Right lobe of liver (tissue), 4 donors: ENCODE measurements around the gene DDX1.

Experiments used
- POLR2A ChIP-seq: fragments of 450-650 bp; IDR thresholded peaks from one replicate; pipeline ENCODE4 v1.6.1; 2017; ENCODE audit warnings: antibody characterized with exemption, mild to moderate bottlenecking
- TF ChIP-seq, protein P1 (sequence below), 4 donors: fragments of 200-600 bp in 3 of 4; fragments of 450-650 bp in 1 of 4; IDR thresholded peaks; one replicate each; pipeline versions ENCODE4 v1.5.1 to v1.8.0; 2016 to 2022; ENCODE audit warnings: antibody characterized with exemption in 4 of 4, mild to moderate bottlenecking in 2 of 4
- donor health status: DM: no; HTN: no; CAD: no.
- donor health status: DM: no; HTN: no; CAD: no.
- donor health status: DM: no; HTN: yes; CAD: no.

DNA sequence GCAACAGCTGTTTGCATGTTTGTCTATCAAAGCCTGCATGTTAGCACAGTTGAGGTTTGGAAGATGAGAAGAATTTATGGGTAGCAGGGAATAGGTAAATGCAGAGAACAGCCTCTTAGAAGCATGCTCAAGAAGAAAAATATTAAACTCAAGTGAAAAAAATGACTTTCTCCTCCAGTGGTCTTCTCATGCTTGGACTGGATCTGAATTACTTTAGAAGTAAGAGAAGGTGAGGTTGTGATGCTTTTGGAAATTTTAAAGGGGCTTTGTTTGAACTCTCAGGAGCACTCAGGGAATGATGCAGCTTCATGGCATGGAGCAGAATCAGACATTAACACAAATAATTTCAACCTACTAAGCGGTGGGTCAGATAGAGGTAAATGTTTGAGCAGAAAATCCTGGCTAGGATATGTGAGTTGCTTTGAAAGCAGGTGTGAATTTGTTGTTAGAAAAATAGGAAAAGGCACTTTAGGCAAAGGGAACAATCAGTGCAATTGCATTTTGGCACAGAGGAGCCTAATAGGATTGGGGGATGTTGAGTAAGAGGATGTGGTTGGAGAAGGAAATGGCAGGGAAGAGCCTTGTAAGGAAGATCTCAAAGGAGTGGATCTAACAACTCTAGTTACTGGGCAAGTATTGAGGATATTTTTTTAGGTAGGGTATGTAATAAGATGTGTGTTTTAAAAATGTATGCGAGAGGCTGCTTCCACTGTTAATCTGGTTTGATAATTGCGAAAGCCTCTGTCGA, 76.3 kb downstream of the DDX1 start:
- TF ChIP-seq POLR2A: no peak
- TF ChIP-seq, protein P1, sequence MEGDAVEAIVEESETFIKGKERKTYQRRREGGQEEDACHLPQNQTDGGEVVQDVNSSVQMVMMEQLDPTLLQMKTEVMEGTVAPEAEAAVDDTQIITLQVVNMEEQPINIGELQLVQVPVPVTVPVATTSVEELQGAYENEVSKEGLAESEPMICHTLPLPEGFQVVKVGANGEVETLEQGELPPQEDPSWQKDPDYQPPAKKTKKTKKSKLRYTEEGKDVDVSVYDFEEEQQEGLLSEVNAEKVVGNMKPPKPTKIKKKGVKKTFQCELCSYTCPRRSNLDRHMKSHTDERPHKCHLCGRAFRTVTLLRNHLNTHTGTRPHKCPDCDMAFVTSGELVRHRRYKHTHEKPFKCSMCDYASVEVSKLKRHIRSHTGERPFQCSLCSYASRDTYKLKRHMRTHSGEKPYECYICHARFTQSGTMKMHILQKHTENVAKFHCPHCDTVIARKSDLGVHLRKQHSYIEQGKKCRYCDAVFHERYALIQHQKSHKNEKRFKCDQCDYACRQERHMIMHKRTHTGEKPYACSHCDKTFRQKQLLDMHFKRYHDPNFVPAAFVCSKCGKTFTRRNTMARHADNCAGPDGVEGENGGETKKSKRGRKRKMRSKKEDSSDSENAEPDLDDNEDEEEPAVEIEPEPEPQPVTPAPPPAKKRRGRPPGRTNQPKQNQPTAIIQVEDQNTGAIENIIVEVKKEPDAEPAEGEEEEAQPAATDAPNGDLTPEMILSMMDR (IDR thresholded peaks at IDR 0.05): no peak
